Endothelial cell of umbilical vein (primary cell): ENCODE data around the gene DPP10. TPM values are rescaled to one million over a fixed set of nuclear protein-coding genes. Genes with fewer than 3 reads are reported as not detected.

ENCODE experiments used
- BruUV-seq: library from RNA; stranded (reverse); fragments of 400-500 nt; replicated peaks from 2 replicates; lab custom pipeline; 2021; lab: Mats Ljungman, UMichigan
- CTCF ChIA-PET: fragments of 300-600, 350-600 bp; sonication (Branson Sonifier 250); formaldehyde crosslinking; loops from one replicate; lab custom pipeline; 2021; ENCODE audit warnings: antibody characterized with exemption, inconsistent platforms; lab: Charles Lee
- POLR2A ChIA-PET: fragments of 300-600, 350-600 bp; sonication (Branson Sonifier 250); formaldehyde crosslinking; loops from one replicate; lab custom pipeline; 2021; ENCODE audit warnings: antibody characterized with exemption, inconsistent platforms; lab: Charles Lee
- DNase-seq: peaks from one replicate; pipeline ENCODE4 v3.0.0-alpha.2; 2011; ENCODE audit warnings: low read depth, low spot score
- FAIRE-seq: peaks from 2 replicates; lab custom pipeline; 2011; peaks lifted over from hg19 to GRCh38; lab: Jason Lieb, UNC
- H2AFZ ChIP-seq: 2 replicates; pipeline ENCODE4 v1.6.0; 2012; ENCODE audit warnings: low read depth, low read length, control low read depth, inconsistent platforms
- H3K27ac ChIP-seq: 2 replicates; pipeline ENCODE4 v1.5.1; 2011; ENCODE audit warnings: low read depth, mild to moderate bottlenecking, control low read depth, low read length, moderate library complexity; ENCODE audit not compliant: insufficient read depth
- H3K27me3 ChIP-seq, 2 experiments: 2 replicates each; pipeline versions ENCODE4 v1.6.0 to v1.6.1; 2011; ENCODE audit warnings: low read length in 2 of 2, mixed read lengths in 1 of 2; ENCODE audit not compliant: control insufficient read depth in 2 of 2, insufficient read depth in 2 of 2
- H3K36me3 ChIP-seq, 2 experiments: 2 replicates in 1 of 2; 3 replicates in 1 of 2; pipeline ENCODE4 v1.5.1; 2011; ENCODE audit warnings: low read length in 2 of 2, mild to moderate bottlenecking in 1 of 2, moderate library complexity in 1 of 2; ENCODE audit not compliant: control insufficient read depth in 2 of 2, insufficient read depth in 2 of 2; ENCODE audit errors: extremely low read depth in 1 of 2
- H3K4me1 ChIP-seq: 3 replicates; pipeline ENCODE4 v1.5.1; 2011; ENCODE audit warnings: mild to moderate bottlenecking, low read length; ENCODE audit not compliant: control insufficient read depth, insufficient read depth; ENCODE audit errors: extremely low read depth
- H3K4me2 ChIP-seq: 2 replicates; pipeline ENCODE4 v1.6.1; 2011; ENCODE audit warnings: low read length, control low read depth, mixed read lengths; ENCODE audit not compliant: insufficient read depth
- H3K4me3 ChIP-seq, 3 experiments: fragments of 200-600 bp in 1 of 3; sonication (generic), shearing (Covaris generic) in 1 of 3; replicated peaks in 1 of 3; 2 replicates each; pipeline ENCODE4 v1.5.1; 2011 to 2016; ENCODE audit warnings: control low read depth in 3 of 3, low read length in 3 of 3, mild to moderate bottlenecking in 2 of 3, inconsistent platforms in 1 of 3, low read depth in 1 of 3, moderate library complexity in 1 of 3; ENCODE audit not compliant: insufficient read depth in 1 of 3
- H3K79me2 ChIP-seq: 2 replicates; pipeline ENCODE4 v1.6.0; 2012; ENCODE audit warnings: low read length, inconsistent platforms; ENCODE audit not compliant: control insufficient read depth, insufficient read depth
- H3K9ac ChIP-seq: replicated peaks from 2 replicates; pipeline ENCODE3; 2011; ENCODE audit warnings: low read length, control low read depth; ENCODE audit not compliant: insufficient read depth; ENCODE audit errors: extremely low read depth
- H3K9me1 ChIP-seq: replicated peaks from 3 replicates; pipeline ENCODE4 v1.6.0; 2011; ENCODE audit warnings: mild to moderate bottlenecking, low read length; ENCODE audit not compliant: control insufficient read depth, insufficient read depth; ENCODE audit errors: extremely low read depth
- H3K9me3 ChIP-seq: replicated peaks from 2 replicates; pipeline ENCODE4 v1.5.1; 2012; ENCODE audit warnings: low read length, inconsistent platforms; ENCODE audit not compliant: control insufficient read depth, insufficient read depth
- H4K20me1 ChIP-seq: replicated peaks from 2 replicates; pipeline ENCODE3; 2011; ENCODE audit warnings: mild to moderate bottlenecking, low read length; ENCODE audit not compliant: control insufficient read depth, insufficient read depth; ENCODE audit errors: extremely low read depth
- CTCF ChIP-seq, 2 donors: IDR thresholded peaks; 1 replicate in 1 of 2; 2 replicates in 1 of 2; pipeline ENCODE4 v1.5.1; 2011; ENCODE audit warnings: low read length in 2 of 2, mild to moderate bottlenecking in 2 of 2, moderate library complexity in 2 of 2, control low read depth in 1 of 2, inconsistent platforms in 1 of 2, low read depth in 1 of 2; ENCODE audit not compliant: insufficient read depth in 1 of 2; ENCODE audit errors: extremely low read depth in 1 of 2
- EZH2 ChIP-seq: IDR thresholded peaks from 2 replicates; pipeline ENCODE4 v1.6.1; 2012; ENCODE audit warnings: borderline replicate concordance, low read depth, mild to moderate bottlenecking, moderate library complexity, low read length, inconsistent platforms; ENCODE audit not compliant: severe bottlenecking
- FOS ChIP-seq: IDR thresholded peaks from 2 replicates; pipeline ENCODE4 v1.6.1; 2011; ENCODE audit warnings: mild to moderate bottlenecking, low read length, moderate library complexity, borderline replicate concordance; ENCODE audit not compliant: insufficient read depth
- GATA2 ChIP-seq: IDR thresholded peaks from 2 replicates; pipeline ENCODE4 v1.7.0; 2011; ENCODE audit warnings: low read depth, mild to moderate bottlenecking, moderate library complexity, mixed read lengths, low read length; ENCODE audit not compliant: insufficient read length, insufficient read depth
- JUN ChIP-seq: IDR thresholded peaks from 2 replicates; pipeline ENCODE4 v1.6.1; 2011; ENCODE audit warnings: borderline replicate concordance, low read depth; ENCODE audit not compliant: insufficient read length, insufficient read depth
- MYC ChIP-seq: IDR thresholded peaks from one replicate; pipeline ENCODE4 v1.6.1; 2011; ENCODE audit warnings: mild to moderate bottlenecking, low read depth, low read length
- POLR2A ChIP-seq: IDR thresholded peaks from 2 replicates; pipeline ENCODE4 v1.6.1; 2012; ENCODE audit warnings: low read depth, mild to moderate bottlenecking, control low read depth, low read length
- POLR2AphosphoS5 ChIP-seq: IDR thresholded peaks from 2 replicates; pipeline ENCODE4 v1.6.1; 2012; ENCODE audit warnings: low read depth, mild to moderate bottlenecking, control low read depth, low read length, moderate library complexity; ENCODE audit not compliant: insufficient read depth
- dilution Hi-C: fragments of 300-500 bp; cut with MboI; formaldehyde crosslinking; loops from one replicate; pipeline ENCODE4 v1.15.0; 2019; ENCODE audit warnings: low sequenced_read_pairs; ENCODE audit not compliant: extremely low pct_ligation_motif_present
- intact Hi-C: fragments of 100-400 bp; cut with micrococcal nuclease; formaldehyde crosslinking; loops from one replicate; pipeline ENCODE4 v1.10.0; 2022
- polyA plus RNA-seq, 4 experiments: library from polyadenylated mRNA; depleted of rRNA in 3 of 4; stranded (reverse) in 3 of 4; unstranded in 1 of 4; fragments of >200 nt; gene quantifications; 2 replicates each; pipeline versions ENCODE4 v1.2.1 to v1.2.3, GENCODE V29; 2011 to 2012; ENCODE audit warnings: missing spikeins in 1 of 4
- total RNA-seq: library from RNA; stranded (reverse); gene quantifications from 2 replicates; pipeline ENCODE4 v1.2.3, GENCODE V29; 2021
- TF ChIP-seq, protein P1 (sequence below): IDR thresholded peaks from 2 replicates; pipeline ENCODE4 v1.6.1; 2011; ENCODE audit not compliant: insufficient read depth, insufficient read length

The DPP10 gene
- total and polyA plus RNA-seq, 2 donors (not counting 3 experiments of a cell fraction or from before 2014, with no cell fraction given): not detected

DNA sequence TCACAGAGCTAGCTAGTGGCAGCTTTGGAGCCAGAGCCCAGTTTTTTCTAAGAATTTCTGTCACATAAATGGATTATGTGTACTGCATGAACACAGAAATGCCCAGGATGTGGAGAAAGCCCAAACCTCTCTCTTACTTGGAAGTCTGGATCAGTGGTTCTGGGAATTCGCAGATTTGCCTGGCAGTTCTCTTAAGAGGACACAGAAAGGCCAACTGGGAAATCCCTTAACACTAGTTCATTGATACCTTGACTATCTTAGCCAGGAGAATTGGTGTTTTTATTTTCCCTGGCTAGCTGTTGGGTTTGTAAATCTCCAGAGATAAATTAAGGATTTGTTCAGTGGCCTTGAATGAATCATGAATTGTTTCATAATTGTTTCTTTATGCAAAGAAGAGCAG is 95.3 kb downstream of the DPP10 start:
- Histone ChIP-seq H3K4me3 (no peak overlapping the region), H3K36me3 (no peaks in the 10 kb centered on the region), H3K9me1 (no peaks in the 10 kb centered on the region), H3K9me3 (peaks cover 1% of the 10 kb centered on the region), H3K4me2 (no peak overlapping the region), H2AFZ (no peak overlapping the region), H3K79me2 (no peaks in the 10 kb centered on the region), H3K27ac (no peak overlapping the region), H3K9ac (no peak overlapping the region), H3K27me3 (no peaks in the 10 kb centered on the region), H3K4me1 (no peaks in the 10 kb centered on the region), H4K20me1 (no peaks in the 10 kb centered on the region)
- BruUV-seq: no TSS peak
- dilution Hi-C loops (no loop called here), intact Hi-C loops (no loop called here)
- FAIRE-seq: no peak
- DNase-seq: no peak
- TF ChIP-seq EZH2 (no peak), POLR2A (no peak), GATA2 (no peak), CTCF (IDR thresholded peaks at IDR 0.05; ENCODE audit: extremely low read depth in 1 of 2, insufficient read depth in 1 of 2, low read depth in 1 of 2, low read length in 2 of 2) (no peak), JUN (no peak), MYC (no peak), POLR2AphosphoS5 (no peak), FOS (no peak)
- TF ChIP-seq, protein P1, sequence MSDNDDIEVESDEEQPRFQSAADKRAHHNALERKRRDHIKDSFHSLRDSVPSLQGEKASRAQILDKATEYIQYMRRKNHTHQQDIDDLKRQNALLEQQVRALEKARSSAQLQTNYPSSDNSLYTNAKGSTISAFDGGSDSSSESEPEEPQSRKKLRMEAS: no peak
- CTCF ChIA-PET: no interaction called here
- POLR2A ChIA-PET: no interaction called here
